ENCODE data around the gene UBAC2. TPM values are rescaled to one million over a fixed set of nuclear protein-coding genes. Genes with fewer than 3 reads are reported as not detected.
A peak's percentile ranks its signal among the peaks of the same experiment; 100 is the strongest.

Gene UBAC2
- total and polyA plus RNA-seq, 2 of the 8 experiments (the other 6 are each of a cell fraction or from before 2014, with no cell fraction given), result 75.9 to 76.9 TPM

GRCh38 chr13:99414048-99414995 lies 213.7 kb downstream of the UBAC2 start:
- Histone ChIP-seq H3K23me2 (ENCODE audit: low read depth, low read length) (peaks cover 6% of the 10 kb centered on the region; the same call in 1 of the 2 replicates), H3K4me1 (replicated peaks in 1 of 4; ENCODE audit: control insufficient read depth in 3 of 4, insufficient read depth in 4 of 4, low read length in 3 of 4) (peaks cover 0 to 13% (median 9%) of the 10 kb centered on the region in 4 experiments; a peak in 5 of 7 replicates), H2BK12ac (ENCODE audit: low read depth, low read length) (peak overlapping the region; percentile 84; the same call in 1 of the 2 replicates), H3K18ac (ENCODE audit: extremely low read depth, low read length) (no peak overlapping the region), H2BK20ac (ENCODE audit: low read length) (no peak overlapping the region), H3K27me3 (replicated peaks in 1 of 4; ENCODE audit: control insufficient read depth in 3 of 4, extremely low read depth in 1 of 4, insufficient read depth in 3 of 4, low read length in 3 of 4) (no peaks in the 10 kb centered on the region; a peak in 1 of 7 replicates), H2AK5ac (ENCODE audit: low read depth, low read length) (peak overlapping the region; percentile 92), H3K79me1 (ENCODE audit: low read depth, low read length) (no peaks in the 10 kb centered on the region), H4K91ac (replicated peaks; ENCODE audit: insufficient read length, low read length) (peak overlapping the region; percentile 39), H3K79me2 (ENCODE audit: control insufficient read depth in 1 of 2, insufficient read depth in 2 of 2, low read length in 2 of 2) (no peaks in the 10 kb centered on the region), H3K4me3 (ENCODE audit: extremely low read depth in 1 of 4, insufficient read depth in 2 of 4, low read depth in 3 of 4, low read length in 4 of 4) (no peak overlapping the region), H2BK5ac (ENCODE audit: low read depth, low read length) (peak overlapping the region; percentile 52; the same call in 1 of the 2 replicates), H4K20me1 (replicated peaks in 1 of 2; ENCODE audit: control insufficient read depth in 1 of 2, insufficient read depth in 2 of 2, low read length in 2 of 2) (peaks cover 0 to 7% of the 10 kb centered on the region in 2 experiments), H3K56ac (replicated peaks; ENCODE audit: insufficient read length, low read depth, low read length) (no peak overlapping the region), H3K4ac (replicated peaks; ENCODE audit: insufficient read length, low read depth, low read length) (no peak overlapping the region), H3K9me3 (ENCODE audit: insufficient read depth in 2 of 2, low read depth in 1 of 2, low read length in 1 of 2) (peaks cover 0 to 8% of the 10 kb centered on the region in 2 experiments; a peak in 1 of 4 replicates), H2BK120ac (replicated peaks; ENCODE audit: low read depth, low read length) (no peak overlapping the region), H2AFZ (ENCODE audit: low read length) (0 out of 2 replicates have a peak overlapping the region, but pooled peaks have one; percentile 18), H3K9ac (replicated peaks in 1 of 4; ENCODE audit: extremely low read depth in 1 of 4, low read depth in 3 of 4, low read length in 3 of 4) (no peak overlapping the region; a peak in 1 of 7 replicates), H4K8ac (ENCODE audit: extremely low read depth, insufficient read depth, low read length) (no peak overlapping the region; the same call in 1 of the 2 replicates), H3K27ac (ENCODE audit: low read depth, low read length) (no peak overlapping the region), H3K23ac (ENCODE audit: insufficient read length) (no peak overlapping the region), H3K4me2 (ENCODE audit: insufficient read depth in 1 of 2, low read depth in 2 of 2, low read length in 2 of 2) (no peak overlapping the region), H2BK15ac (ENCODE audit: low read length) (peak overlapping the region; percentile 8), H3K14ac (ENCODE audit: insufficient read length) (no peak overlapping the region), H4K5ac (ENCODE audit: insufficient read length, low read depth, low read length) (no peak overlapping the region), H3K36me3 (ENCODE audit: control insufficient read depth in 2 of 4, insufficient read depth in 4 of 4, low read length in 3 of 4) (no peaks in the 10 kb centered on the region; a peak in 1 of 8 replicates)
- no peak for DNase-seq (ENCODE audit: low read depth in 1 of 2, low spot score in 2 of 2)
- TF ChIP-seq ZNF274 (IDR thresholded peaks at IDR 0.05; ENCODE audit: borderline replicate concordance, extremely low read depth, low read length), result no peak
- no peak for TF ChIP-seq NANOG (IDR thresholded peaks at IDR 0.05; ENCODE audit: insufficient read depth, low read depth, low read length, poor library complexity, severe bottlenecking)
- no peak for TF ChIP-seq CBX8 (IDR thresholded peaks at IDR 0.05; ENCODE audit: borderline replicate concordance, low read depth, low read length)
- ChIA-PET CTCF (ENCODE audit: partially characterized antibody) (interaction anchor here (0.7 to 4.9 kb wide), 5 partner anchors 22 to 41 kb away, joined by 3 to 36 read pairs (median 4); no protein-coding TSS in a partner anchor), POLR2A (ENCODE audit: partially characterized antibody) (interaction anchor here (0.5 to 0.7 kb wide), 2 partner anchors 327 to 1037 kb away, joined by 3 to 4 read pairs; no protein-coding TSS in a partner anchor)
- FAIRE-seq, result no peak
- 94% methylated on average over 15 of the region's 15 CpGs; no CpG with 5 or more reads in 1 of the 2 experiments for WGBS, 2 experiments (ENCODE audit: extremely low coverage in 1 of 2, insufficient coverage in 1 of 2, insufficient read length in 1 of 2, insufficient replicate concordance in 2 of 2, low coverage in 1 of 2, low lambda C conversion rate in 2 of 2, missing lambda C conversion rate in 1 of 2)
